Measurements from ENCODE around the gene RAI14.
"Not testable (repeated sequence)": the region's sequence is repeated elsewhere in the genome, so short reads cannot be mapped to it uniquely, and the experiment has no call there.

The RAI14 gene

DNA sequence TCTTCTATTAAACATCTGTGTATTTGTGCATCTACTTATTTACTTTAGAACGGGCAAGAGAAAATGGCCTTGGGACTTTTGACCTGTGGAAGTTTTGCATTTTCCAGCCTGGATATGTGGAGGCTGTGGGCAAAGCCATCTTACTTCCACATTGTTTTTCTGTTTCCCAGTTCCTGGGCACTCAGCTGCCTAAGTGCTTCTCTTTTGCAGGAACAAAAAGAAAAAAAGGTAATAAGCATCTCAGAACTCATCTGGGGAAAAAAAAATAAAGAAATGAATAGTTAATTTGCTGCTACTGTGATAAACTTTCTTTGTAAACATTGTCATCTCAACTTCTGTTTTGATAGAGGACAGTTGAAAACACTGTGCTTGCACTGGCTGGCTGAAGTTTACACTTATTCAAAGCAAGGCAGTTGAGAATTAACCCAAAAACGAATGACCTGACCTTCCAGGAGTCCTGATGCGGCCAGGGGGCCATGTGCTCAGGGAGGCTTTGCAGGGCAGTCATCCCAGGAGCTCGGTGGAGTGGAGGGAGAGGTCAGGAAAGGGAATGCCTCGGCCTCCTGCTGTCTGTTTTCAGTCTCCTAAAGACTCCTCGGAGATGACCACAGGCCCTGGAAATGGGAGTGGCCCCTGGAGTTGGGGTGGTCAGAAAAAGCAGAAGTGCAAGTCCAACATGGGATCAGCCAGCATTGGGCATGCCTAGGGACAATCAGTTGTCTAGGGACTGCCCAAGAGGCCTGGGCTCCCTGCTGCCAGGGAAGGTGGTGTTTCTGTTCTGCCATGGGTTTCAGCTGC, 75.5 kb downstream of the RAI14 start:
- DNase-seq (ENCODE audit: low read depth) = no peak

DNA sequence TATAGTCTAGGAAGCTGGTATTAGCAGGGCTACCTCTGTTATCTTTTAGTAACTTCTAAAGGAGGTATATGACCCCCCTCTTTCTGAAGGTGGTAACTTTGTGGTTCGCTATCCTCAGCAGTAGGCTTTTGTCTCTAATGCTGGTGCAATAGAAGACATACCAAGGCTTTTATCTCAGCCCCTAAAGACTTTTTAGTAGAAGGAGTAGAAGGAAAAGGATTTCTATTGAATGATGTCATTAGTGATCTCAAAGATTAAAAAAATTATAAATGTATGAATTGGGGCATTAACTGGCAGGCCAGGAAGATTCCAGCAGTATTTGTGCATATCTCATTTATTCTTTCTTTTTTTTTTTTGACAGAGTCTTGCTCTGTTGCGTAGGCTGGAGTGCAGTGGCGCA, 78.2 kb downstream of the RAI14 start:
- DNase-seq (ENCODE audit: low read depth) = no peak

DNA sequence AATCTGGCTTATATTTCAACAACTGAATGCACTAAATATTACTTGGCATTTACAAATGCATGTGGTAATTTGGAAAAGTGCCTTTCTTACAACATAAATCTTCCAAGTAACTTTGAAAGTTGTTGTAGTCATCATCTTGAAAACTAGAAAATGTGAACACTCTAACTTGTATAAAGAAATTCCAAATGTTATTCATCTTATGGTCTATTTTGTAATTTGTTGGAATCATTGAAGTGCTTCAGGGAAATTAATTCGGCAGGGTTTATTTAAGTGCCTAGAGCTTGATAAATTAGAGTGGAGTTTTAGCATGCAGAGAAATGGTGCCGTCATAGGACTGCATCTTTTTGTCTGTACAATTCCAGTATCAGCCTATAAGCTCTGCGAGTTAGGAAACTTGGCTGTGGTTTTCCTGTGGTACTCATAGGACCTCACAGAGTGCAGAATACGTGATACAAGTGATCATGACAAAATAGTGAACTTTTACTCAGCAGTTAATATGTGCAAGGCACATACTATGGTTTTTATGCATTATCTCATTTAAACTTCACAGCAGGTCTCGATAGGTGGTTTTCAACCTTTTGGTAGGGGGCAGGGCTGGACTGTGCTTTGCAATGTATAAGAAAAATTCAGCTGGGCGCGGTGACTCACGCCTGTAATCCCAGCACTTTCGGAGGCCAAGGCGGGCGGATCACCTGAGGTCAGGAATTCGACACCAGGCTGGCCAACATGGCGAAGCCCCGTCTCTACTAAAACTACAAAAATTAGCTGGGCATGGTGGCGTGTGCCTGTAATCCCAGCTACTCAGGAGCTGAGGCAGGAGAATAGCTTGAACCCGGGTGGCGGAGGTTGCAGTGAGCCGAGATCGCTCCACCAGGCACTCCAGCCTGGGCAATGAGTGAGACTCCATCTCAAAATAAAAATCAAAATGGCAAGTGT, 79.6 kb downstream of the RAI14 start:
- no peak for DNase-seq (ENCODE audit: low read depth)

DNA sequence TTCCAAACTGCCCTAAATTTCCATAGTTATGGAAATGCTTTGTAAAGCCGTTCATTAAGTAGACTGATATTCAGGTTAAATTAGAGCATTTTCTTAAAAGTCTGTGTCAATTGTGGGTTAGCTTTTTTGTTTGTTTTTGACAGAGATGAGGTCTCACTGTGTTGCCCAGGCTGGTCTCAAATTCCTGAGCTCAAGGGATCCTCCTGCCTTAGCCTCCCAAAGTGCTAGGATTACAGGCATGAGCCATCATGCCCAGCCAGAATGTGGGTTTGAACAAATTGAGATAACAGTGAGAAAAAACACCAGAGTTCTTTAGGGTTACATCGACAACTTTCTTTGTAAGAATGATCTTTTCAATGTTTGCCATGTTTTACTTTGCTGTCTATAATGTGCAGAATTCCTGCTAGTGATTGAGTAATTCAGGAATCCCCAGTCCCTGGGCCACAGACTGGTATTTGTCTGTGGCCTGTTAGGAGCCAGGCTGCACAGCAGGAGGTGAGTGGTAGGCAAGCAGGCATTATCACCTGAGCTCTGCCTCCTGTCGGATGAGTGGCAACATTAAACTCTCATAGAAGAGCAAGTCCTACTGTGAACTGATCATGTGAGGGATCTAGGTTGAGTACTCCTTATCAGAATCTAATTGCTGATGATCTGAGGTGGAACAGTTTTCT, 80.5 kb downstream of the RAI14 start:
- DNase-seq (ENCODE audit: low read depth) = no peak

DNA sequence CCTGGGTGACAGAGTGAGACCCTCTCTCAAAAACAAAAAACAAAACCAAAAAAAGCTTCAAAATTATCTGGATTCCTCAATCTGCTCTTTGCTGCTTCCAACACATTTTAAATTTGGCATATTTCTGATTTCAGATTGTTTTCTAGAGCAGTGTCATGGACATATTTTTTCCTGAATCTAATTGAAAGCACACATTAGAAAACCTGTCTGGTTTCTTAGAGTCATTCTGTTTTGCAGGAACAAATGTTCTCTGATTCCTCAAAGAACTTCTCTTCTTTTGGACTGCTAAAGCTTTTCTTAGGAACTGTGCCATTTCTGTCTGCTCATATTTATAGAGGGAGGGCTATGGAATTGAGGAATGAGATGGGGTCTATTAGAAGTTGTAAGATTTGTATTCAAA, 81.6 kb downstream of the RAI14 start:
- DNase-seq (ENCODE audit: low read depth) = no peak

DNA sequence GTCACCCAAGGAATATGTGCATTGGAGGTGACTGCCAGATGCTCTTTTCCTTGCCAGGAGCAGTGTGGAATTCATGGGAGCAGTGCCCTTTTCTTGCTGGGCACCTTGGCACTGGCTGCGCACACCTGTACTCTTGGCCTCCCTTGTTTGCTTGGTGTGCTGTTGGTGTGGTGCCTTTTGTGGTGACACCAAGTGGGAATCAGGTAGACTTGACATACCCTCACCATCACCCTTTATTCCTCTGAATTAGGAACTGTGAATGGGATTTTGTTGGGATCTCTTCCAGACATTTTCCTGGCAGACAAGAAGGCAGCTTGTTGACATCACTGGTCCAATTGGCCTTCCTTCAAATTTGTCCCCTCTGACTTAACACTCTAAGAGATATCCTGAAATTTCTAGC, 82.3 kb downstream of the RAI14 start:
- DNase-seq (ENCODE audit: low read depth) = no peak

DNA sequence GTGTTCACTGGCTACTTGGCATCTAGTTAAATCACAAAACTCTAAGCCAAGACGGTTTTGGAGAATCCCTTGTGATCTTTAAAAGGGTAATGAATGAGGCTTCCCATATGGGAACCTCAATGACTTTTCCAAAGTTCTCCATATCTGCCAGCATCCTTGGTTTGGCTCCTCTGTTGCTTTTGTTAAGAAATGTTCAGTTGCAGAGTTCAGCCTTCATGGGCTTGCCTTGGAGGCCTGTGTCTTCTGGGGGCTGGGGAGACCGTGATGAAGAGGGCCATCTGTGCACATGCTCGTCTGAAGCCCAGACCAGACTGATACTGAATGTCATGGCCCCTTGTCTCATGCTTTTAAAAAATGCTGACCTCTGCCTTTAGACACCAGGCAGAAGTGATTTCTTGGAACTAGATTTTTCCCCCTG, 84.3 kb downstream of the RAI14 start:
- no peak for DNase-seq (ENCODE audit: low read depth)

DNA sequence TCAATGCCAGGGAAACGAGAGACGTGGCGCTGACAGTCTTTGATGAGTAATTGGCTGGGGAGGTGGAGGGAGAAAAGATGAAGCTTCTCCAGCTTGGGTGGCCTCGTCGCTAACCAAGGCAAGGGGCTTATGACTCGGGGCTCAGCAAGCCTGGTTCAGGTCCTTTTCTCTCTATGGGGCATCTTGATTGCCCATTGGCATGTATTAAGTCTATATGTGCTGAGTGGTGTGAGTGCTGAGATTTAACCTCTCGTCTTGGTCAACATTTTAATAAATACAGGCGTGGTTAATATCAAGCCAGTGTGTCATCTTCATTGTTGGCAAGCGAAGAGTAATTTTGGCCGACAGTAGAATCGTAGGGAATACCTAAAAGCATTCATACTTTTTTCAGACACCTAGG, 85.9 kb downstream of the RAI14 start:
- no peak for DNase-seq (ENCODE audit: low read depth)

DNA sequence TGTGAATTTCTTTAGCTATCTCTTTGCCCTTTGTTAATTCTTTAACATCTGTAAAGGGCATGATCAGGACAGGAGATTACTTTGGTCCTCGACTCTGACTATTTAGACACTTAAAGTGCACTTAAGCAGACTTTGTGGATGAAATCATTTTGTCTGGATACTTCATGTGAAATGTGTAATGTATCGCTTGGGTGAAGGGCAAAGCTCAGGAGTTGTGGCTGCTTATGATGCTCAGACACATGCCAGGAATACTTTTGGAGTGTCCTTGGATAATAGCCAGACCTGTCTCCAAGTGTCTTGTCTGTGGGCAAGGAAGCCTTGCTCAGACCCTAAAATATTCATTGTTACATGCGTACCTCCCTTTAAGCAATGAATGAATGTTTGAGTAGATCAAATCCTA, 87.8 kb downstream of the RAI14 start:
- no peak for DNase-seq (ENCODE audit: low read depth)

DNA sequence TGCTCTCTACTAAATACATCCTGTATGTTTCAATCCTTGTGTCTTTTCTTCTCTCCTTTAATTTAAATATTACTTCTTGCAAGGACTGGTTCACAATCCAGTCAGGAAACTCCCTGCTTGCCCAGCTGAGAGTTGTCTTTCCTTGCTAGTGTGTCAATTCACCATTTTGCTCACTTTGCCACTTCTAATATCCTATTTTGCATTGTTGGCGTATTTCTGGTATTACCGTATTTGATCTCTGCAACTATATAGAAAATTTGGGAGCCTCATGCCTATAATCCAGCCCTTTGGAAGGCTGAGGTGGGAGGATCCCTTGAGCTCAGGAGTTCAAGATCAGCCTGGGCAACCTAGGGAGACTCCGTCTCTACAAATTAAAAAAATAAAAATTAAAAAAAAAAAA, 92.3 kb downstream of the RAI14 start:
- no peak for DNase-seq (ENCODE audit: low read depth)

DNA sequence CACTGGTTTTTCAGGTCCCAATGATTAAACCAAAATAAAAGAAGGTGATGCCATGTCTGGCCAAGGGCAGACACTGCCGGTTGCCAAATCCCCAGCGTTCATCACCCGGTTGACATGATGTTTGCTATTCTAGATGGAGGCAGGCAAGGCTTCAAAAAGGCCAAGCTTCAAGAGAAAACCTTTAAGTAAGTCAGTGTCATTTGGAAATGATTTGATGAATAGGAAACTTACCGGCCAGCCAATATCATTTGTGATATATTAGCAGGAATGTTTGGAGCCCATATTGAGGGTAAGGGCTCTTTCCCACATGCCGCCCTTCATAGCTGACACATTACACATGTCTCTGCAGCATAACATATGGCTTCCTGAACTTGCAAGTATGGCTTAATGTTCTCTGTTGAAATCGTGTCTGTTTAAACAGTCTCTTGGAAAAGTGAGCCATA, 93.3 kb downstream of the RAI14 start:
- DNase-seq (ENCODE audit: low read depth) = no peak

DNA sequence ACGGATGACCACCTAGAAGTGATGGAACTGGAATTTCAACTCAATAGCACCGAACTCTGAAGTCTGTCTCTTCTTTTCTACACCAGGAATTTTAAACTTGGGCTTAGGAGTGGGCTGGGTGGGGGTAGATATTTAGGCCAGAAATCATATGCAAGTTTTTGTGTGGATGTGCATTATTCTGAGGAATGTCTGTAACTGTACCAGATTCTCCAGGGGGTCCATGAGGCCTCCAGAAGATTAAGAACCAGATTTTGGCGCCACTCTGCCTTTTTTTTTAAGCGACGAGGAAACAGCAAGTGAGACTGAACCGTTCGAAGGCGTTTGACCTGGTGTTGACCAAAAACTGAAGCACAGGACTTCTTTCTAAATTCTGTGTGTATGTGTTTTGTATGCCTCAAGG, 94.1 kb downstream of the RAI14 start:
- no peak for DNase-seq (ENCODE audit: low read depth)

DNA sequence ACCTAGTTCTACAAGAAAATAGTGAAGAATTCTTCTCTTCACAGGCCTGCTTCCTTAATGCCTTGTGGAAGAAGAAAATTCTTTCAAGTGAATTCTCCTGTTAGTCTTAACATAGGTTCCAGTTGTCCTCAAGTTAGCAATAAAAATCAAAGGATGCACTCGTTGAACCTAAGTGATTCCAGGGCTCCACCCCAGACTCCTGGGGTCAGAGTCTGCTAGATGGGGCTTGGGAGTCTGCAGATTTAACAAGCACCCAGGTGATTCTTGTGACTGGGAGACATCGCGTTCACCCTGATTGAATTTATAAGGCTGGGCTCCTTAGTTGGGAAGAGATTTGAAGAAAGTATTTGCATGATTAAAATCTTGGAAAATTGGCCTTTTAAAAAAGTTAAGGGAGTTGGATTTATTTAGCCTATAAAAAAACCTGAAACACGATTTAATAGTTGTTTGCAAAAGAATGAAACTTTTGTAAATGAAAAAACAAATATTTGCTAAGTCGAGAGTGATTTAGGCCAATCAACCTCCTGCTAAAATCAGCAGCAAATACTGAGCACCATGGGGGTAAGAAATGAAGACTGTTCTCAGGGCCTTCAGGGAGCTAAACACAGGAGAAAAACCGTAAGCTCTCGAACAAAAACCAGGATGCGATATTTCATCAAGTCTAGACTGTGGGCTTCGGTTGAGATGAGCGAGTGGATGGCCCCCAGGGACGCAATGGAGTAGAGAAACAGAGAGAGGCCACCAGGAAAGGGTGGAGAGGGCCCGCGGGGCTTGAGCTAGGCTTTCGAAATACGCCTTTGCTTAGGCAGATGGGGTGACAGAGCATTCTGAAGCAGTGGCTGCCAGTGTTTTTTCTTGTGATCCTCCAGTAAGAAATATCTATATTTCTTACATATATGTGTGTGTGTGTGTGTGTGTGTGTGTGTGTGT, 95.9 kb downstream of the RAI14 start:
- DNase-seq (ENCODE audit: low read depth) = no peak

DNA sequence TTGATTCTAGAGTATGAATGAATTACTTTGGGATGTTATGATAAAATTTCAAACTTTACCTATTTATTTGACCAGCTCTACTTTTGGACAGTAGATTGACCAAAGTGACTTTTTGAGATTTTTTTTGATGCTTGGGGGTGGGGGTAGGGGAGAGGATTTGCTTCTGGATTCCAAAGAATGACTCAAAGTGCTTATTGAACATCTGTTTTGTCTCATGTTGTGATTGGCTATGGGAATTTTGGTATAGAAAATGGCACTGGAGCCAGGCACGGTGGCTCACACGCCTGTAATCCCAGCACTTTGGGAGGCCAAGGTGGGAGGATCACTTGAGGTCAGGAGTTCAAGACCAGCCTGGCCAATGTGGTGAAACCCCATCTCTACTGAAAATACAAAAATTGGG, 97.1 kb downstream of the RAI14 start:
- not testable (repeated sequence) for DNase-seq (ENCODE audit: low read depth)

DNA sequence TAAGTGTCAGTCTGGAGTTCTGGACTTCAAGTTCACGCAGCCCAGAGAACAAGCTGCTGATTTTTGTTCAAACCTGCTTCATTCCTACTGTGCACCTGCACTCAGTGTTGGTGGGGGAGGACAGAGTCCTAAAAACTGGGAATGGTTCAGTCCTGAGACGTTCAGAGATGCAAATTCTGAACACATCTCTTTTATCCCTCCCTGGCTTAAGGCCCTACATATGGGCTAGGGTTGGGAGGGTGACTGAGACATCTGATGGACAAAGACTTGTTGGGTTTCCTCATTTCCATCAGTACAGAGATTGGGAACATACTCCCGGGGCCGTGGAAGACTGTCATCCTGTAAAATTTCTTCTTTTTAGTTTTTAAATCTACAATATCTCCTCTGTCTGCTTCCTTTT, 99.8 kb downstream of the RAI14 start:
- DNase-seq (ENCODE audit: low read depth) = no peak

DNA sequence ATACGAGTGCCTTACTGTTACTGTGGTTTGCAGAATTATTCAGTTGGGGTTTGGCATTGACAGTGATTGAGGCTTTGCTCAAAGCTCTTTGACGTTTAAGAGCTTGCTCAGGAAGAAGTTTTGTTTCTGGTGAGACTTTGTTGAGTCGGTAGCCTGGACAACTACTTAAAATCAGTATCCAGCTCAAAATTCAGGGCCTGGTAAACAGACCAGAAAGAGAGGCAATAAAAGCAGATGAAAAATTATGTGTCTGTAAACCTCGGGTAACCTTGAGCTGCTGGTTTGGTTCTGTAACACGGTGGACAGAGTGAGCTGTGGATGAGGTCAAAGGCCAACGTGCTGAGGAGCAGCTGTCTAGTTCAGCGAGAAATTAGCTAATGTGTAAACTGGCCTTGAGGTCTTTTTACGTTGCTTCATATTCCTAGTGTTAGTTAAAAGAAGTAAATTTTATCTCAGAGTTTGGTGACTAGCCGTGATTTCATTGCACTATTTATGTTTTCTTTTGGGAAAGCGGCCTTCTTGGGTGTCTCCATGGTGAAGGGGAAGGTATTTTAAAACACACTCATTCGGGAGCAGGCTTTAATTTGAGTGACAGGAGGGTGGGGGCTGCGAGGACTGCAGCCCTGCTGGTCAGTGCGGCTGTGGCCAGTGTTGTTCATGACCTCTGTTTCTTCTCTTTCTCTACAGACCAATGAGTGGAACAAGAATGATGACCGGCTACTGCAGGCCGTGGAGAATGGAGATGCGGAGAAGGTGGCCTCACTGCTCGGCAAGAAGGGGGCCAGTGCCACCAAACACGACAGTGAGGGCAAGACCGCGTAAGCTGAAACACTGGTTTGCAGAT, 100.9 kb downstream of the RAI14 start:
- DNase-seq (ENCODE audit: low read depth) = no peak

DNA sequence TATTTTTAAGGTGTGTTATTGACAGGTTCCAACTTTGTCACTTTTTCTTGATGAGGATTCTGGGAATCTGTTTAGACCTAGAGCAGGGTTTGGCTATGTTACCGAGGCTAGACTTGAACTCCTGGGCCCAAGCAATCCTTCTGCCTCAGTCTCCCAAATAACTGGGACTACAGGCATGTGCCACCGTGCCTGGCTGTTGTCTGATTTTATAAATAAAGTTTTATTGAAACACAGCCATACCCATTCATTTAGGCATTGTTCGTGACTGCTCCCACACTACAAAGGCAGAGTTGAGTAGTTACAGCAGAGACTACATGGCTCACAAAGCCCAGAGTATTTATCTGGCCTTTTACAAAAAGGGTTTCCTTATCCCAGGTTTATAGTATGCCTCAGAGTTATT, 102.4 kb downstream of the RAI14 start:
- DNase-seq (ENCODE audit: low read depth) = no peak

DNA sequence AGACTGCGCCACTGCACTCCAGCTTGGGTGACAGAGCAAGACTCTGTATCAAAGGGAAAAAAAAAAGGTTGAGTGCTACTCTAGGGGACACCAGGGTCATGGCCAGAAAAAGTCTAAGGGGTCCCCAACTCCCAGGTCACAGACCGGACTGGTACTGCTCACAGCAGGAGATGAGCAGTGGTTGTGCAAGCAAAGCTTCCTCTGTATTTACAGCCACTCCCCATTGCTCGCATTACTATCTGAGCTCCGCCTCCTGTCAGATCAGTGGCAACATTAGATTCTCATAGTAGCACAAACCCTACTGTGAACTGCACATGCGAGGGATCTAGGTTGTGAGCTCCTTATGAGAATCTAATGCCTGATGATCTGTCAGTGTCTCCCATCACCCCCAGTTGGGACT, 103.1 kb downstream of the RAI14 start:
- DNase-seq (ENCODE audit: low read depth) = not testable (repeated sequence)

DNA sequence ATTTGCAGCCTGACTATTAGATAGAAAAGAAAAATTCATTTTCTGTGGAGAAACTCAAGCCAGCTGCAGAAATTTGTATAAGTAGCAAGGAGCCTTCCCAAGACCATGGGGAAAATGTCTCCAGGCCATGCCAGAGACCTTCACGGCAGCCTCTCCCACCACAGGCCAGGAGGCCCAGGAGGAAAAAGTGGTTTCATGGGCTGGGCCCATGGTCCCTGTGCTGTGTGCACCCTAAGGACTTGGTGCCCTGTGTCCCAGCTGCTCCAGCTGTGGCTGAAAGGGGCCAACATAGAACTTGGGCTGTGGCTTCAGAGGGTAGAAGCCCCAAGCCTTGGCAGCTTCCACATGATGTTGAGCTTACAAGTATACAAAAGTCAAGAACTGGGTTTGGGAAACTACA, 109.5 kb downstream of the RAI14 start:
- no peak for DNase-seq (ENCODE audit: low read depth)

DNA sequence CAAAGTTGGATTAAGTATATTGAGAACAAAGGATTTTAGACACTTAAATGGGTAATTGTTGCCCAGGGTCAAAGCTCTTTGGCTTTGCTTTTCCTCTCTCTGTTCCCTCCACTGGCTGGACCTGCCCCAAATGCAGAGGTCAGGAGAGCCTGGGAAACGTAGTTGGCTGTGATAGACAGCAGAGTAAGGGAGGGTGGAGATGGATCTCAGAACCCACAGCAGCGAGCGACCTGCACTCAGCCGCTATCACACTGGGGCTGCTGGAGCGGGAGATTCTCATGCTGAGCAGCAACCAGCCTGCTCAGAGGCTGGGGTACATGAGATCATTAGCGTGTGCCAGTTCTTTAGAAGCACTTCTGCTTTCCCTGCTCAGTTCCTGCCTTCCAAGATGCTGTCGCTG, 111.1 kb downstream of the RAI14 start:
- DNase-seq (ENCODE audit: low read depth) = no peak

DNA sequence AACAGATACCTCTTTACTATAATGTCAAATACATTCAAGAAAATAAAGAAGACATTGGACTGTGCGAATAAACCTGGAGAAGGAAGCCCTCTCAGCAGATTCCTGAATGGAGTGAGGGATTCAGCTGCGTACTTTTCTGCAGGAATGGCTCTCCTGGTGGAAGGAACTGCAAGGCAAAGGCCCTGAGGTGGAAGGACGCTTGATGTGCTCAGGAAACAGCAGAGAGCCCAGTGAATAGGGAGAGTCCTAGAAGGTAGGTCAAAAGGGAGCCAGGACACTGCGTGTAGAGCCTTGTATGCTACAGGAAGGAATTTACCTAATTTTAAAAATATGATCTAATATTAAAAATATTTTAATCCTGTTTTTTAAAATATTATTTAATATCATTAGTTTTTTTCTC, 114.4 kb downstream of the RAI14 start:
- no peak for DNase-seq (ENCODE audit: low read depth)

Measured in stimulated activated CD8-positive, alpha-beta memory T cell treated with anti-CD3 and anti-CD28 coated beads, Interleukin-15, amount 100 ng/mL, for 1 hour (primary cell).